SK-N-SH treated with all-trans-retinoic acid at 6 μM for 48 hours (cell line): ENCODE results near the gene RAB32.

Experiments used
- ATAC-seq: fragments of 200-7000 bp; cut with Tn5 transposase; 3 replicates; pipeline ENCODE4 v1.9.1; 2020; ENCODE audit warnings: mild to moderate bottlenecking, moderate library complexity
- ARNTL ChIP-seq: fragments of 450-650 bp; formaldehyde crosslinking; IDR thresholded peaks from 2 replicates; pipeline ENCODE4 v1.5.0; 2020; ENCODE audit warnings: low read depth, mild to moderate bottlenecking, moderate library complexity, borderline replicate concordance
- CSDC2 ChIP-seq: fragments of 250-450 bp; sonication (Bioruptor Pico); IDR thresholded peaks from 2 replicates; pipeline ENCODE4 v1.5.0; 2020; ENCODE audit warnings: mild to moderate bottlenecking, moderate library complexity
- CSRNP3 ChIP-seq: fragments of 250-450 bp; sonication (Bioruptor Pico); IDR thresholded peaks from 2 replicates; pipeline ENCODE4 v1.5.1; 2021; ENCODE audit warnings: mild to moderate bottlenecking, moderate library complexity
- GLIS3 ChIP-seq: fragments of 250-450 bp; sonication (Bioruptor Pico); IDR thresholded peaks from 2 replicates; pipeline ENCODE4 v1.5.0; 2020; ENCODE audit warnings: mild to moderate bottlenecking, moderate library complexity
- ISL1 ChIP-seq: fragments of 250-450 bp; sonication (Bioruptor Pico); IDR thresholded peaks from 2 replicates; pipeline ENCODE4 v2.1.2; 2022; ENCODE audit warnings: mild to moderate bottlenecking, moderate library complexity
- OSR1 ChIP-seq: fragments of 250-450 bp; sonication (Bioruptor Pico); IDR thresholded peaks from 2 replicates; pipeline ENCODE4 v1.8.0; 2022; ENCODE audit warnings: moderate library complexity, mild to moderate bottlenecking, inconsistent platforms
- PPARA ChIP-seq: fragments of 250-450 bp; sonication (Bioruptor Pico); IDR thresholded peaks from 2 replicates; pipeline ENCODE4 v1.5.0; 2020; ENCODE audit warnings: mild to moderate bottlenecking, borderline replicate concordance
- TCF4 ChIP-seq: fragments of 250-450 bp; sonication (Bioruptor Pico); IDR thresholded peaks from 2 replicates; pipeline ENCODE4 v1.8.0; 2021; ENCODE audit warnings: mild to moderate bottlenecking, moderate library complexity, borderline replicate concordance
- TOX ChIP-seq: fragments of 250-450 bp; sonication (Bioruptor Pico); IDR thresholded peaks from 2 replicates; pipeline ENCODE4 v1.8.0; 2021; ENCODE audit warnings: mild to moderate bottlenecking, moderate library complexity, borderline replicate concordance
- ZFP3 ChIP-seq: fragments of 250-450 bp; sonication (Bioruptor Pico); IDR thresholded peaks from 2 replicates; pipeline ENCODE4 v1.5.0; 2020; ENCODE audit warnings: mild to moderate bottlenecking, moderate library complexity
- ZNF565 ChIP-seq: fragments of 450-650 bp; formaldehyde crosslinking; conservative IDR thresholded peaks from 2 replicates; pipeline ENCODE4 v1.5.0; 2020; ENCODE audit warnings: low read depth, mild to moderate bottlenecking, moderate library complexity
- ZNF70 ChIP-seq: fragments of 450-650 bp; formaldehyde crosslinking; IDR thresholded peaks from 2 replicates; pipeline ENCODE4 v1.5.0; 2020; ENCODE audit warnings: mild to moderate bottlenecking, moderate library complexity
- ZNF8 ChIP-seq: fragments of 450-650 bp; formaldehyde crosslinking; IDR thresholded peaks from 2 replicates; pipeline ENCODE4 v1.5.0; 2020; ENCODE audit warnings: mild to moderate bottlenecking, moderate library complexity
- TF ChIP-seq, protein P1 (sequence below): fragments of 250-450 bp; sonication (Bioruptor Pico); IDR thresholded peaks from 2 replicates; pipeline ENCODE4 v1.5.0; 2020; ENCODE audit warnings: mild to moderate bottlenecking, moderate library complexity
- TF ChIP-seq, protein P2 (sequence below): fragments of 250-450 bp; sonication (Bioruptor Pico); IDR thresholded peaks from 2 replicates; pipeline ENCODE4 v1.8.0; 2020; ENCODE audit warnings: mild to moderate bottlenecking, moderate library complexity, borderline replicate concordance
- TF ChIP-seq, protein P3 (sequence below): fragments of 250-450 bp; sonication (Bioruptor Pico); IDR thresholded peaks from 2 replicates; pipeline ENCODE4 v1.5.1; 2020; ENCODE audit warnings: low read depth, mild to moderate bottlenecking, moderate library complexity

The RAB32 gene

GRCh38 chr6:146543211-146543939, at the start of gene RAB32:
TSS of gene RAB32 (plus strand) at chr6:146543833. CDS start at chr6:146543872, 39 bp downstream.
- ATAC-seq, result peak; percentile 96
- TF ChIP-seq, protein P1, sequence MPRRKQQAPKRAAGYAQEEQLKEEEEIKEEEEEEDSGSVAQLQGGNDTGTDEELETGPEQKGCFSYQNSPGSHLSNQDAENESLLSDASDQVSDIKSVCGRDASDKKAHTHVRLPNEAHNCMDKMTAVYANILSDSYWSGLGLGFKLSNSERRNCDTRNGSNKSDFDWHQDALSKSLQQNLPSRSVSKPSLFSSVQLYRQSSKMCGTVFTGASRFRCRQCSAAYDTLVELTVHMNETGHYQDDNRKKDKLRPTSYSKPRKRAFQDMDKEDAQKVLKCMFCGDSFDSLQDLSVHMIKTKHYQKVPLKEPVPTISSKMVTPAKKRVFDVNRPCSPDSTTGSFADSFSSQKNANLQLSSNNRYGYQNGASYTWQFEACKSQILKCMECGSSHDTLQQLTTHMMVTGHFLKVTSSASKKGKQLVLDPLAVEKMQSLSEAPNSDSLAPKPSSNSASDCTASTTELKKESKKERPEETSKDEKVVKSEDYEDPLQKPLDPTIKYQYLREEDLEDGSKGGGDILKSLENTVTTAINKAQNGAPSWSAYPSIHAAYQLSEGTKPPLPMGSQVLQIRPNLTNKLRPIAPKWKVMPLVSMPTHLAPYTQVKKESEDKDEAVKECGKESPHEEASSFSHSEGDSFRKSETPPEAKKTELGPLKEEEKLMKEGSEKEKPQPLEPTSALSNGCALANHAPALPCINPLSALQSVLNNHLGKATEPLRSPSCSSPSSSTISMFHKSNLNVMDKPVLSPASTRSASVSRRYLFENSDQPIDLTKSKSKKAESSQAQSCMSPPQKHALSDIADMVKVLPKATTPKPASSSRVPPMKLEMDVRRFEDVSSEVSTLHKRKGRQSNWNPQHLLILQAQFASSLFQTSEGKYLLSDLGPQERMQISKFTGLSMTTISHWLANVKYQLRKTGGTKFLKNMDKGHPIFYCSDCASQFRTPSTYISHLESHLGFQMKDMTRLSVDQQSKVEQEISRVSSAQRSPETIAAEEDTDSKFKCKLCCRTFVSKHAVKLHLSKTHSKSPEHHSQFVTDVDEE (CRISPR knock-in tag), result peak; percentile 30; the same call in 1 of the 2 replicates
- TF ChIP-seq, protein P2, sequence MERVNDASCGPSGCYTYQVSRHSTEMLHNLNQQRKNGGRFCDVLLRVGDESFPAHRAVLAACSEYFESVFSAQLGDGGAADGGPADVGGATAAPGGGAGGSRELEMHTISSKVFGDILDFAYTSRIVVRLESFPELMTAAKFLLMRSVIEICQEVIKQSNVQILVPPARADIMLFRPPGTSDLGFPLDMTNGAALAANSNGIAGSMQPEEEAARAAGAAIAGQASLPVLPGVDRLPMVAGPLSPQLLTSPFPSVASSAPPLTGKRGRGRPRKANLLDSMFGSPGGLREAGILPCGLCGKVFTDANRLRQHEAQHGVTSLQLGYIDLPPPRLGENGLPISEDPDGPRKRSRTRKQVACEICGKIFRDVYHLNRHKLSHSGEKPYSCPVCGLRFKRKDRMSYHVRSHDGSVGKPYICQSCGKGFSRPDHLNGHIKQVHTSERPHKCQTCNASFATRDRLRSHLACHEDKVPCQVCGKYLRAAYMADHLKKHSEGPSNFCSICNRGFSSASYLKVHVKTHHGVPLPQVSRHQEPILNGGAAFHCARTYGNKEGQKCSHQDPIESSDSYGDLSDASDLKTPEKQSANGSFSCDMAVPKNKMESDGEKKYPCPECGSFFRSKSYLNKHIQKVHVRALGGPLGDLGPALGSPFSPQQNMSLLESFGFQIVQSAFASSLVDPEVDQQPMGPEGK, result no peak

DNA sequence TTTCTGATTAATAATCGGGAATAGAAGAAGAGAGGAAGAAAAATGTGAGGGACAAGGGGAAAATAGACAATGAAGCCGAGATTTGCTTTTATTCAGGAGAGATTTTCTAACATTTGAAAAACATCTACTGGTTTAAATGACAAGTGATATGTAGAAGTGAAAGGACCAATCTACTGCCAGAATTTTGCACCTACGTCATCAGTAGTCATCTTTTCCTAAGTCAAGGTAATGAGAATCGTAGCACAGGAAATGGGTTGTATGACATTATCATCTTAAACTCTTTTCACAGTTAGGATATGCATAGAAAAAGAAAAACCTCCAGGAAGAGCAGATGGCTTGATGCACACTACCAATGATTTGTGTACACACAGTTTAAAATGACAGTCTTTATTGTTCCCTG, 45.3 kb upstream of the RAB32 start:
- TF ChIP-seq ZNF70 (CRISPR knock-in tag), result no peak
- no peak for TF ChIP-seq ZNF565
- no peak for TF ChIP-seq ZNF8 (CRISPR knock-in tag)
- no peak for TF ChIP-seq TOX (CRISPR knock-in tag)
- no peak for TF ChIP-seq PPARA (CRISPR knock-in tag)
- TF ChIP-seq, protein P3, sequence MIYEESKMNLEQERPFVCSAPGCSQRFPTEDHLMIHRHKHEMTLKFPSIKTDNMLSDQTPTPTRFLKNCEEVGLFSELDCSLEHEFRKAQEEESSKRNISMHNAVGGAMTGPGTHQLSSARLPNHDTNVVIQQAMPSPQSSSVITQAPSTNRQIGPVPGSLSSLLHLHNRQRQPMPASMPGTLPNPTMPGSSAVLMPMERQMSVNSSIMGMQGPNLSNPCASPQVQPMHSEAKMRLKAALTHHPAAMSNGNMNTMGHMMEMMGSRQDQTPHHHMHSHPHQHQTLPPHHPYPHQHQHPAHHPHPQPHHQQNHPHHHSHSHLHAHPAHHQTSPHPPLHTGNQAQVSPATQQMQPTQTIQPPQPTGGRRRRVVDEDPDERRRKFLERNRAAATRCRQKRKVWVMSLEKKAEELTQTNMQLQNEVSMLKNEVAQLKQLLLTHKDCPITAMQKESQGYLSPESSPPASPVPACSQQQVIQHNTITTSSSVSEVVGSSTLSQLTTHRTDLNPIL (CRISPR knock-in tag), result no peak
- ATAC-seq, result no peak

GRCh38 chr6:146503096-146503495, 40.5 kb upstream of the RAB32 start:
- no peak for ATAC-seq
- no peak for TF ChIP-seq PPARA (CRISPR knock-in tag)
- no peak for TF ChIP-seq GLIS3
- no peak for TF ChIP-seq ZNF8 (CRISPR knock-in tag)

DNA sequence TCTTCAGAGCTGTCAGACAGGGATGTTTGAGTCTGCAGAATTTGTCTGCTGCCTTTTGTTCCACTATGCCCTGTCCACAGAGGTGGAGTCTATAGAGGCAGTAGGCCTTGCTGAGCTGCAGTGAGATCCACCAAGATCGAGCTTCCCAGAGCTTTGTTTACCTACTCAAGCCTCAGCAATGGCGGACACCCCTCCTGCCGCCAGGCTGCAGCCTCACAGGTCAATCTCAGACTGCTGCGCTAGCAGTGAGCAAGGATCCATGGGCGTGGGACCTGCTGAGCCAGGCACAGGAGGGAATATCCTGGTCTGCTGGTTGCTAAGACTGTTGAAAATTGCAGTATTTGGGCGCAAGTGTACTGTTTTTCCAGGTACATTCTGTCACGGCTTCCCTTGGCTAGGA, 28.4 kb upstream of the RAB32 start:
- no peak for TF ChIP-seq PPARA (CRISPR knock-in tag)
- TF ChIP-seq ISL1 (CRISPR knock-in tag), result no peak
- no peak for TF ChIP-seq TCF4 (CRISPR knock-in tag)
- TF ChIP-seq CSDC2, result no peak
- no peak for ATAC-seq

DNA sequence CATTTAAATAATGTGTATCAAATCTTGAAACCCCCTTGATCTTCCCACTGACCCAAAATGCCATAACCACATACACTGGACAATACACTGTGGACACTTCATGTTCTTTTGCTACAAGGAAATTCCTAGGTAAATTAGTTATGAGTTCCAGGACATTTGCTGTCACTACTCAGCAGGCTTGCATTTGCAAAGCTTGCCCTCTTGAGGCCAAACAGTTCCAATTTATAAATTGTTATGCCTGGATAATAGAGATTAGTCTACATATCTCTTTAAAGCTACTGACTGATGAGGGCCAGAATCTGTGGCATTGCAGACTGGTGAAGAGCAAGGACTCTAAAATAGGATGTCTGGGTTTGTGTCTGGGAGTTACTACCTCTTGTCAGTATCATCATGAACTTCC, 17.4 kb upstream of the RAB32 start:
- TF ChIP-seq OSR1 (CRISPR knock-in tag) (no peak), CSDC2 (no peak), ZNF565 (no peak), ZFP3 (CRISPR knock-in tag) (no peak), TOX (CRISPR knock-in tag) (no peak), ISL1 (CRISPR knock-in tag) (no peak), ZNF70 (CRISPR knock-in tag) (no peak), ARNTL (CRISPR knock-in tag) (no peak), CSRNP3 (CRISPR knock-in tag) (no peak)
- TF ChIP-seq, protein P2, result no peak
- TF ChIP-seq, protein P1 (CRISPR knock-in tag), result no peak
- peak; percentile 56; the same call in 2 of the 3 replicates for ATAC-seq
